CD4-positive, CD25-positive, alpha-beta regulatory T cell (primary cell): ENCODE results near the gene PDE4D. TPM values are rescaled to one million over a fixed set of nuclear protein-coding genes. Genes with fewer than 3 reads are reported as not detected.
A peak's percentile ranks its signal among the peaks of the same experiment; 100 is the strongest.

Experiments used
- ATAC-seq, 2 donors: fragments of 150-1000 bp; cut with Tn5 transposase; one replicate each; pipeline ENCODE4 v1.10.0; 2021; ENCODE audit warnings: low read depth in 2 of 2, moderate number of reproducible peaks in 2 of 2, moderate library complexity in 1 of 2
- DNase-seq, 3 donors: peaks; one replicate each; pipeline versions ENCODE4 v3.0.0 to v3.0.0-alpha.2; 2012 to 2022; ENCODE audit warnings: mixed read lengths in 1 of 3
- H3K27ac ChIP-seq: one replicate; pipeline ENCODE4 v1.7.0; 2013; ENCODE audit warnings: mild to moderate bottlenecking, low read length; ENCODE audit not compliant: insufficient read depth, poor library complexity, severe bottlenecking
- H3K27me3 ChIP-seq: one replicate; pipeline ENCODE4 v1.7.0; 2013; ENCODE audit warnings: low read length; ENCODE audit not compliant: control insufficient read depth, insufficient read depth
- H3K36me3 ChIP-seq: one replicate; pipeline ENCODE4 v1.7.0; 2013; ENCODE audit warnings: mild to moderate bottlenecking, low read length, moderate library complexity; ENCODE audit not compliant: control insufficient read depth, insufficient read depth
- H3K4me1 ChIP-seq: 2 replicates; pipeline ENCODE4 v1.7.0; 2013; ENCODE audit warnings: mild to moderate bottlenecking, low read length; ENCODE audit not compliant: insufficient read depth, control insufficient read depth, poor library complexity, severe bottlenecking
- H3K4me3 ChIP-seq: one replicate; pipeline ENCODE4 v1.7.0; 2013; ENCODE audit warnings: low read depth, mild to moderate bottlenecking, low read length, moderate library complexity
- H3K9me3 ChIP-seq, 2 experiments: 1 replicate in 1 of 2; 2 replicates in 1 of 2; pipeline ENCODE4 v1.7.0; 2013; ENCODE audit warnings: low read length in 2 of 2, mild to moderate bottlenecking in 1 of 2, moderate library complexity in 1 of 2; ENCODE audit not compliant: control insufficient read depth in 2 of 2
- H3K27ac Mint-ChIP-seq, 3 donors: one replicate each; pipeline ENCODE4 v1.8.0; 2020 to 2022; ENCODE audit warnings: mild to moderate bottlenecking in 3 of 3, mixed read lengths in 3 of 3, moderate library complexity in 2 of 3
- H3K27me3 Mint-ChIP-seq: one replicate; pipeline ENCODE4 v1.8.0; 2022; ENCODE audit warnings: mild to moderate bottlenecking, mixed read lengths
- H3K36me3 Mint-ChIP-seq: one replicate; pipeline ENCODE4 v1.8.0; 2020; ENCODE audit warnings: mixed read lengths
- H3K4me1 Mint-ChIP-seq, 4 donors: one replicate each; pipeline ENCODE4 v1.8.0; 2020 to 2022; ENCODE audit warnings: mixed read lengths in 4 of 4, mild to moderate bottlenecking in 1 of 4
- H3K4me3 Mint-ChIP-seq, 4 donors: one replicate each; pipeline ENCODE4 v1.8.0; 2020 to 2022; ENCODE audit warnings: mild to moderate bottlenecking in 4 of 4, mixed read lengths in 4 of 4, moderate library complexity in 3 of 4
- H3K9me3 Mint-ChIP-seq, 7 donors: one replicate each; pipeline ENCODE4 v1.8.0; 2020 to 2022; ENCODE audit warnings: mixed read lengths in 7 of 7, mild to moderate bottlenecking in 3 of 7, moderate library complexity in 2 of 7
- polyA plus RNA-seq, 4 donors: library from polyadenylated mRNA; unstranded; fragments of 300-500 nt; fragmentation: Illumina TruSeq; gene quantifications; one replicate each; pipeline ENCODE4 v1.2.3, GENCODE V29; 2021
- total RNA-seq: library from RNA; stranded (reverse); gene quantifications from one replicate; pipeline ENCODE4 v1.2.3, GENCODE V29; 2022

Gene PDE4D
- total RNA-seq (39.9 TPM), polyA plus RNA-seq (1 to 10 TPM; 2.1 to 5.4 (median 3.7) TPM)

DNA sequence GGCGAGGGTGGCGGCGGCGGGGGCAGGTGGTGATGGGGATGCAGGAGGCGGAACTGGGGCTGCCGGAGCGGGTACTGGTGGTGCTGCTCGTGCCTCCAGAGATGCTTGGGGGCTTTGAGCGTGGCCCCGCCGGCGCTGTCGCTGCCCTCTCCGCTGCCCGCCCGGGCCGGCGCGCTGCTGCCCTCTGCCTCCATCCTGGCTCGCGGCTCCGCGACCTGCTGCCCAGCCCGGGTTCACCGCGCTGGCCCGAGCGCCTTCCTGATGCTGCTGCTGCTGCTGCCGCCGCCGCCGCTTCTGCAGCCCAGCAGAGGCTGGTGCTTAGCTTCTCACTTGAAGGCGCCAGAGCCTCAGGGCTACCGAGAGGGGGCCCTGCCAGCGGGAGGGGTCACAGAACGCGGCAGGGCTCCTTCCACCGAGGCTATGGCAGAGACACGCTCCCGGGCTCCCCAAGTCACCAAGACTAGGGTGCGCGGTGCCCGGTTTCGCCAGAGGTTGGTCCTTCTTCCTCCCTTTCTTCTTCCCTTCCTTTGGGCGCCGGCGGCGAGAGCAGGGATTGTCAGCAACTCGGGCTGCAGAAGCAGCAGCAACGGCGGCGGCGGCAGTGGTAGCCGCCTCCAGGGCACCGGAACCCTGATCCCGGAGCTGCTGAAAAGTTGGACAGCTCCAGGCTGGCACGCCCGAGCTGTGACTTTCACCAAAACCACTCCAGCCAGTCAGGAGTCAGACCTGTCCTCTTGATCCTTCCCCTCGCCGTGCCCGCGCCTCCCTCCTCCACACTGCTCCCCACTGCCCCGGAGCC lies at the start of gene PDE4D:
PDE4D (minus strand) TSS at position 298 of the 799 bp plus-strand sequence.
- Histone ChIP-seq H3K36me3 (no peaks in the 10 kb centered on the region), H3K27ac (no peak within 1 kb of the TSS), H3K4me3 (no peak within 1 kb of the TSS), H3K27me3 (peaks cover 7% of the 10 kb centered on the region), H3K4me1 (peaks cover 4% of the 10 kb centered on the region), H3K9me3 (no peaks in the 10 kb centered on the region)
- Mint-ChIP-seq H3K4me1 (peaks cover 0 to 3% (median under 1%) of the 10 kb centered on the region in 4 donors), H3K27ac (no peak within 1 kb of the TSS), H3K36me3 (no peaks in the 10 kb centered on the region), H3K4me3 (peak within 1 kb of the TSS in 1 of 4 donors; percentile 29), H3K9me3 (peaks cover 0 to 12% (median 1%) of the 10 kb centered on the region in 7 donors), H3K27me3 (peaks cover 25% of the 10 kb centered on the region)
- ATAC-seq = no peak
- DNase-seq = no peak

DNA sequence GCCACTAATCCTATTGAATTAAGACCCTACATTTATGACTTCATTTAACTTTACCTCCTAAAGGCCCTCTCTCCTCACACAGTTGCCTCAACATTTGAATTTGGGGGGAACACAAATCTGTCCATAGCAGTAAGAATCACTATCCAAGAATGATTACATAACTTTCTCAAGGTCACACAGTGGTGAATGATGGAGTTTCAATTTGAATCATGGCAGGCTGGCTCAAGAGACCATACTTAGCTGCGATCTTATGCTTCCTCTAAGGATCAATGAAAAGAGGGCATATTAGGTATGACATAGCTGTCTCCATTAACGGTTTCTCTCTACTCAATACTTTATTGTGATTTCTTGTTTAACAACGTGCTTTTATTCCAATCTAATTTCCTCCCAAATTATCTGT lies 44.1 kb upstream of the PDE4D start:
- H3K9me3 Mint-ChIP-seq = peaks cover 0 to 12% (median 3%) of the 10 kb centered on the region in 7 donors
- no peaks in the 10 kb centered on the region for H3K36me3 Mint-ChIP-seq
- no peaks in the 10 kb centered on the region for H3K4me1 Mint-ChIP-seq
- no peaks in the 10 kb centered on the region for H3K27me3 Mint-ChIP-seq
- ATAC-seq (no peak), DNase-seq (no peak)
- no peaks in the 10 kb centered on the region for H3K9me3 ChIP-seq
- H3K27ac ChIP-seq = no peak overlapping the region
- no peaks in the 10 kb centered on the region for H3K4me1 ChIP-seq
- no peaks in the 10 kb centered on the region for H3K27me3 ChIP-seq
- H3K4me3 Mint-ChIP-seq = no peak overlapping the region
- no peak overlapping the region for H3K27ac Mint-ChIP-seq
- H3K36me3 ChIP-seq = no peaks in the 10 kb centered on the region
- H3K4me3 ChIP-seq = no peak overlapping the region

DNA sequence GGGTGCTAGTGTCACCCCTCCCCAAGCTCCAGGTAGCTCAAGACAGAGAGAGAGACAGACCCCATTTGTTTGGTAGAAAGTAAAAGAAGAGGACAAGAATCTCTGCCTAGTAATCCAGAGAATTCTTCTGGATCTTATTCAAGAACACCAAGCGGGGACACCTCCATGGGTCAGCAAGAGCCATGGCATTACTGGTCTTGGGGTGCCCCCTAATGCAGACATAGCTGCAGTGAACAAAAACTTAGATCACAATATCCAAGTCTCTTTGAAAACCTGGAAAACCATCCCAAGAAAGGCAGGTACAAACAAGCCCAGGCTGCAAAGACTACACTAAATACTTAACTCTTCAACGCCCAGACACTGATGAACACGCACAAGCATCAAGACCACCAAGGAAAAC lies 29.9 kb upstream of the PDE4D start:
- H3K4me3 ChIP-seq = no peak overlapping the region
- H3K27ac ChIP-seq = no peak overlapping the region
- H3K4me1 ChIP-seq = no peaks in the 10 kb centered on the region
- DNase-seq (no peak), ATAC-seq (no peak)
- H3K9me3 ChIP-seq = no peaks in the 10 kb centered on the region
- Mint-ChIP-seq H3K4me1 (no peaks in the 10 kb centered on the region), H3K9me3 (peaks cover 0 to 5% (median 3%) of the 10 kb centered on the region in 7 donors), H3K36me3 (no peaks in the 10 kb centered on the region), H3K4me3 (no peak overlapping the region), H3K27me3 (no peaks in the 10 kb centered on the region), H3K27ac (no peak overlapping the region)
- H3K27me3 ChIP-seq = no peaks in the 10 kb centered on the region
- no peaks in the 10 kb centered on the region for H3K36me3 ChIP-seq

DNA sequence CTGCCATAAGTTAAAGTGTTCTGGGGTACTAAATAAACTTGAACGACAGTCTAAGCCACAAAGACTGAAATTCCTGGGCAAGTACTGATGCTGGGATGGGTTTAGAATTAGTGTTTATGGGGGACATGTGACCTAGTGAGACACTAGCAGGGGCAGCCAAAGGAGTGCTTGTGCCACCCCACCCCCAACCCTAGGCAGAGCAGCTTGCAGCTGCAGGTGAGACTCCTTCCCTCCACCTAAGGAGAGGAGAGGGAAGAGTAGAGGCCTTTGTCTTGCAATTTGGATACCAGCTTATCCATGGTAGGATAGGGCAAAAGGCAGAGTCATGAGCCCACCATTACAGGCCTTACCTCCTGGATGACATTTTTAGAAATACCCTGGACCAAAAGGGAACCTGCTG lies 28.7 kb upstream of the PDE4D start:
- DNase-seq (no peak), ATAC-seq (no peak)
- no peaks in the 10 kb centered on the region for H3K36me3 Mint-ChIP-seq
- H3K4me1 Mint-ChIP-seq = no peaks in the 10 kb centered on the region
- H3K9me3 ChIP-seq = no peaks in the 10 kb centered on the region
- H3K27me3 Mint-ChIP-seq = no peaks in the 10 kb centered on the region
- H3K27me3 ChIP-seq = no peaks in the 10 kb centered on the region
- H3K27ac Mint-ChIP-seq = no peak overlapping the region
- peaks cover 0 to 5% (median 3%) of the 10 kb centered on the region in 7 donors for H3K9me3 Mint-ChIP-seq
- no peak overlapping the region for H3K27ac ChIP-seq
- no peaks in the 10 kb centered on the region for H3K36me3 ChIP-seq
- no peaks in the 10 kb centered on the region for H3K4me1 ChIP-seq
- no peak overlapping the region for H3K4me3 ChIP-seq
- H3K4me3 Mint-ChIP-seq = no peak overlapping the region

DNA sequence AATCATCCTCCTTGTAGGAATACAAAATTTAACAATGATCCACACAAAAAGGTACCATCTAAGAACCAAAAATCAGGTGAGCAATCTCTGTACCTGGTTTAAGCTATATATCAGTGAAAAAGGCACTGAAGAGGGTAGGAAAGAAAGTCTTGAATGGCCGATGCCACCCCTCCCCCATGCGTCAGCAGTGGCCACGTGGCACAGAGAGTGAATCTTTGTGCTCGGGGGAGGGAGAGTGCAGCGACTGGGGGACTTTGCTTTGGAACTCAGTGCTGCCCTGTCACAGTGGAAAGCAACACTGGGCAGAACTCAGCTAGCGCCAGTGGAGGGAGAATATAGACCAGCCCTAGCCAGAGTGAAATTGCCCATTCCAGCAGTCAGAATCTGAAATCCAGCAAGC lies 28.3 kb upstream of the PDE4D start:
- H3K36me3 Mint-ChIP-seq = no peaks in the 10 kb centered on the region
- DNase-seq = no peak
- no peaks in the 10 kb centered on the region for H3K4me1 ChIP-seq
- H3K4me3 ChIP-seq = no peak overlapping the region
- no peak for ATAC-seq
- H3K27ac Mint-ChIP-seq = no peak overlapping the region
- H3K9me3 ChIP-seq = no peaks in the 10 kb centered on the region
- H3K27ac ChIP-seq = no peak overlapping the region
- no peaks in the 10 kb centered on the region for H3K27me3 ChIP-seq
- H3K4me3 Mint-ChIP-seq = no peak overlapping the region
- no peaks in the 10 kb centered on the region for H3K4me1 Mint-ChIP-seq
- peaks cover 0 to 5% (median 3%) of the 10 kb centered on the region in 7 donors for H3K9me3 Mint-ChIP-seq
- no peaks in the 10 kb centered on the region for H3K27me3 Mint-ChIP-seq
- H3K36me3 ChIP-seq = no peaks in the 10 kb centered on the region

DNA sequence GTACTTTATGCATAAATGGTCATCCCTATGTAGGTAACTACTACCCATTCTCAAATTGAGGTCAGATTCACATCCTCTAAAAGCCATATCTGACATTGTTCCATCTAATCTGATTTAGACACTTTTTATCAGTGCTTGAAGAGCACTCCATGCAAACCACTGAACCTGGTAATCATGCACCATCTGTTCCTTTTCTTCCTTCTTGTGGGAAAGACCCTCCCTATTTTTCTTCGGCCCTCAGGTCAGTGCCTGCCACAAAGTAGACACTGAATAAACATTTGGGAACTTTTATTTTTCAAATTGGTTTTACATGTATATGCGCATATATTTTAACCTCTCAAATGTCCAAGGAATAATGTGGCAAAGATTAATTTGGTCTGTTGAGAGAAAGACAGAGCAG lies 26.0 kb upstream of the PDE4D start:
- Mint-ChIP-seq H3K36me3 (no peaks in the 10 kb centered on the region), H3K4me1 (no peaks in the 10 kb centered on the region), H3K9me3 (peaks cover 0 to 10% (median 2%) of the 10 kb centered on the region in 7 donors), H3K27ac (no peak overlapping the region), H3K27me3 (no peaks in the 10 kb centered on the region), H3K4me3 (no peak overlapping the region)
- H3K27me3 ChIP-seq = no peaks in the 10 kb centered on the region
- no peak overlapping the region for H3K4me3 ChIP-seq
- H3K4me1 ChIP-seq = no peaks in the 10 kb centered on the region
- no peaks in the 10 kb centered on the region for H3K9me3 ChIP-seq
- no peak overlapping the region for H3K27ac ChIP-seq
- no peaks in the 10 kb centered on the region for H3K36me3 ChIP-seq
- no peak for ATAC-seq
- no peak for DNase-seq

DNA sequence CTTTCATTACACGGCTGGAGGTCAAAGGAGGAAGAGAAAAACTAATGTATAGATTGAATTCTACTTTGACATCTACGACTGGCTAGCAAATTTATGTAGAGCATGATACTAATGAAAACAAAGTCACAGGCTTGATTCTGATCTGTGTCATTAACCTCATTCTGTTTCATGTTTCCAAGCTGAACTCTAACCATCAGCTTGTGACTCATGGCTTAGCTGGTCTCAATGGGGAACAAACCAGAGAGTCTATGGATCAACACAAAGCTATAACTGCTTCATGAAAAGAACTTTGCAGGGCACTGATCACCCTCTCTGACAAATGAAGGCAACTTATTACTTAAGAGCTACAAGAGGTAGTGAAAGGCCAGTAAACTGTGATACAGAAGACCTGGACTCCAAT lies 23.6 kb upstream of the PDE4D start:
- ATAC-seq = no peak
- no peaks in the 10 kb centered on the region for H3K9me3 ChIP-seq
- H3K27ac ChIP-seq = no peak overlapping the region
- Mint-ChIP-seq H3K4me1 (no peaks in the 10 kb centered on the region), H3K4me3 (no peak overlapping the region), H3K27ac (no peak overlapping the region), H3K36me3 (no peaks in the 10 kb centered on the region), H3K9me3 (peaks cover 0 to 5% (median 1%) of the 10 kb centered on the region in 7 donors), H3K27me3 (no peaks in the 10 kb centered on the region)
- no peaks in the 10 kb centered on the region for H3K4me1 ChIP-seq
- no peaks in the 10 kb centered on the region for H3K27me3 ChIP-seq
- DNase-seq = no peak
- no peaks in the 10 kb centered on the region for H3K36me3 ChIP-seq
- H3K4me3 ChIP-seq = no peak overlapping the region

DNA sequence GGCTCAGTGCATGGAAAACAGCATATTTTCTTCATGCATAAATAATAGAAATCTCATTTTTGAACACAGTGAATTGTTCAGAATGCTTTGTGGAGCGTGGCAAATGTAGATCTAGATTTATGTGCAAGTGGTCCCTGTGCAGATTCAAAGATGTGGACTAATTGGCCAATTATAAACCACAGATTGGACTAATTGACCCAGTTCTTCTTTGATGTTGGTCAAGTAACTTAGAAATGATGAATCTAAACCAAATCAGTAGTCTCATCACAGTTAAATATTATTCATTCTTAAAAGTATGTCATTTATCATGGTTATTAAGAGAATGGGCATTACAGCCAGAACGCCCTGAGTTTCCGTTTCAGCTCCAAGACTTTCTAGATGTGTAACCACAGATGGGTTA lies 11.7 kb upstream of the PDE4D start:
- no peaks in the 10 kb centered on the region for H3K9me3 ChIP-seq
- ATAC-seq (no peak), DNase-seq (no peak)
- Mint-ChIP-seq H3K27me3 (no peaks in the 10 kb centered on the region), H3K4me3 (no peak overlapping the region), H3K27ac (no peak overlapping the region), H3K36me3 (no peaks in the 10 kb centered on the region), H3K4me1 (no peaks in the 10 kb centered on the region), H3K9me3 (peaks cover 0 to 3% (median 0%) of the 10 kb centered on the region in 7 donors)
- H3K4me3 ChIP-seq = no peak overlapping the region
- no peaks in the 10 kb centered on the region for H3K27me3 ChIP-seq
- H3K27ac ChIP-seq = no peak overlapping the region
- no peaks in the 10 kb centered on the region for H3K4me1 ChIP-seq
- H3K36me3 ChIP-seq = no peaks in the 10 kb centered on the region
